ENCODE results near the gene ARL8B. TPM values are rescaled to one million over a fixed set of nuclear protein-coding genes. Genes with fewer than 3 reads are reported as not detected.
A peak's percentile ranks its signal among the peaks of the same experiment; 100 is the strongest.
"Not testable (repeated sequence)": the region's sequence is repeated elsewhere in the genome, so short reads cannot be mapped to it uniquely, and the experiment has no call there.

Gene ARL8B
- total and polyA plus RNA-seq, 8 donors: 60.3 to 93.9 (median 70.2) TPM

DNA sequence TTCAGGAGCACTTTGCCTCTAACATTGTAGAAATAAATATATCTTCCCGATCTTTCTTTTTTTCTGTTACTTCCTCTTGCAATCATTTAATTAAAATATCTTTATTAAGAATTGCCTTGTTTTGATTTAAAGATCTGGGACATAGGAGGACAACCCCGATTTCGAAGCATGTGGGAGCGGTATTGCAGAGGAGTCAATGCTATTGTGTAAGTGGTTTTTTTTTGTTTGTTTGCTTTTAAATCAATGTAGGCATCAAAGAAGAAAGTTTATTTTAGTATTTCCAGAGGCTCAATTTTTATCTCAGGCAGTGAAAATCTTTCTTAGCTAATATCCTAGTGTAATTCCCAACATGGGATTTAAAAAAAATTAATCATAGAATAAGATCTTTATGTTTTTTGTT, 49.9 kb downstream of the ARL8B start:
- Histone ChIP-seq H3K4me1 (peaks cover 0 to 27% of the 10 kb centered on the region in 2 donors), H3K4me3 (no peak overlapping the region), H3K9me3 (no peaks in the 10 kb centered on the region), H3K27ac (no peak overlapping the region), H3K27me3 (no peaks in the 10 kb centered on the region), H3K36me3 (peaks cover 0 to 63% of the 10 kb centered on the region in 2 donors)
- no peak for DNase-seq
- no peak for ATAC-seq
- intact Hi-C loops (cut with DNase I): no loop called here
- TF ChIP-seq, protein P1, sequence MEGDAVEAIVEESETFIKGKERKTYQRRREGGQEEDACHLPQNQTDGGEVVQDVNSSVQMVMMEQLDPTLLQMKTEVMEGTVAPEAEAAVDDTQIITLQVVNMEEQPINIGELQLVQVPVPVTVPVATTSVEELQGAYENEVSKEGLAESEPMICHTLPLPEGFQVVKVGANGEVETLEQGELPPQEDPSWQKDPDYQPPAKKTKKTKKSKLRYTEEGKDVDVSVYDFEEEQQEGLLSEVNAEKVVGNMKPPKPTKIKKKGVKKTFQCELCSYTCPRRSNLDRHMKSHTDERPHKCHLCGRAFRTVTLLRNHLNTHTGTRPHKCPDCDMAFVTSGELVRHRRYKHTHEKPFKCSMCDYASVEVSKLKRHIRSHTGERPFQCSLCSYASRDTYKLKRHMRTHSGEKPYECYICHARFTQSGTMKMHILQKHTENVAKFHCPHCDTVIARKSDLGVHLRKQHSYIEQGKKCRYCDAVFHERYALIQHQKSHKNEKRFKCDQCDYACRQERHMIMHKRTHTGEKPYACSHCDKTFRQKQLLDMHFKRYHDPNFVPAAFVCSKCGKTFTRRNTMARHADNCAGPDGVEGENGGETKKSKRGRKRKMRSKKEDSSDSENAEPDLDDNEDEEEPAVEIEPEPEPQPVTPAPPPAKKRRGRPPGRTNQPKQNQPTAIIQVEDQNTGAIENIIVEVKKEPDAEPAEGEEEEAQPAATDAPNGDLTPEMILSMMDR (IDR thresholded peaks at IDR 0.05): no peak

- Histone ChIP-seq H3K36me3 (peaks cover 0 to 79% of the 10 kb centered on the region in 2 donors), H3K4me1 (peaks cover 0 to 22% of the 10 kb centered on the region in 2 donors)
- H3K9me3 ChIP-seq; H3K4me3 ChIP-seq; H3K27ac ChIP-seq; DNase-seq; H3K27me3 ChIP-seq; ATAC-seq; intact Hi-C loops (cut with DNase I): not testable (repeated sequence)
Observed at GRCh38 chr3:5179036-5179435, 56.9 kb downstream of the ARL8B start.

GRCh38 chr3:5181469-5182141, 59.5 kb downstream of the ARL8B start:
- H3K9me3 ChIP-seq: no peaks in the 10 kb centered on the region
- intact Hi-C loops (cut with DNase I): no loop called here
- peaks cover 0 to 55% of the 10 kb centered on the region in 2 donors for H3K36me3 ChIP-seq
- ATAC-seq (no peak), DNase-seq (no peak)
- H3K27me3 ChIP-seq: no peaks in the 10 kb centered on the region
- H3K27ac ChIP-seq: no peak overlapping the region
- TF ChIP-seq, protein P1 (IDR thresholded peaks at IDR 0.05): no peak
- no peak overlapping the region for H3K4me3 ChIP-seq
- H3K4me1 ChIP-seq: peaks cover 3 to 48% of the 10 kb centered on the region in 2 donors

DNA sequence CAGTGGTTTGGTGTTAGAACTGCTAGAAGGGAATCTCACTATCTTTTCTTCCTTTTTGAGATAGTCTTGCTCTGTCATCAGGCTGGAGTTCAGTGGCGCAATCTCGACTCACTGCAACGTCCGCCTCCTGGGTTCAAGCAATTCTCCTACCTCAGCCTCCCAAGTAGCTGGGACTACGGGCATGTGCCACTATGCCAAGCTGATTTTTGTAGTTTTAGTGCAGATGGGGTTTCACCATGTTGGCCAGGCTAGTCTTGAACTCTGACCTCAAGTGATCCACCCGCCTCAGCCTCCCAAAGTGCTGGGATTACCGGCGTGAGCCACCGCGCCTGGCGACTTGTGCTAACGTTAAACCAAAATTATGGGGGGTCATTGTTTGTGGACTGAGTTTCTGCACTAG, 61.6 kb downstream of the ARL8B start:
- H3K27ac ChIP-seq: peak overlapping the region in 1 of 2 donors; percentile 100
- H3K4me3 ChIP-seq; H3K27me3 ChIP-seq; ATAC-seq; intact Hi-C loops (cut with DNase I); H3K9me3 ChIP-seq; DNase-seq: not testable (repeated sequence)
- H3K36me3 ChIP-seq: peaks cover 0 to 35% of the 10 kb centered on the region in 2 donors
- H3K4me1 ChIP-seq: peaks cover 5 to 50% of the 10 kb centered on the region in 2 donors

GRCh38 chr3:5184499-5184898, 62.4 kb downstream of the ARL8B start:
- H3K4me1 ChIP-seq: peaks cover 5 to 56% of the 10 kb centered on the region in 2 donors
- H3K9me3 ChIP-seq: no peaks in the 10 kb centered on the region
- peak overlapping the region in 1 of 2 donors; percentile 100 for H3K27ac ChIP-seq
- no peak overlapping the region for H3K4me3 ChIP-seq
- TF ChIP-seq, protein P1 (IDR thresholded peaks at IDR 0.05): no peak
- no peaks in the 10 kb centered on the region for H3K27me3 ChIP-seq
- peaks cover 0 to 27% of the 10 kb centered on the region in 2 donors for H3K36me3 ChIP-seq
- DNase-seq: no peak
- no peak for ATAC-seq
- intact Hi-C loops (cut with DNase I): no loop called here

- TF ChIP-seq, protein P1 (IDR thresholded peaks at IDR 0.05): no peak
- ATAC-seq (no peak), DNase-seq (no peak)
- Histone ChIP-seq H3K27ac (peak overlapping the region in 1 of 2 donors; percentile 100), H3K27me3 (no peaks in the 10 kb centered on the region), H3K4me3 (no peak overlapping the region), H3K36me3 (peaks cover 0 to 21% of the 10 kb centered on the region in 2 donors), H3K4me1 (peaks cover 5 to 63% of the 10 kb centered on the region in 2 donors), H3K9me3 (no peaks in the 10 kb centered on the region)
- intact Hi-C loops (cut with DNase I): no loop called here
Observed at GRCh38 chr3:5185093-5185673, 63.1 kb downstream of the ARL8B start.
